ENCODE results near the gene RIMS3.
A peak's percentile ranks its signal among the peaks of the same experiment; 100 is the strongest.

The RIMS3 gene

DNA sequence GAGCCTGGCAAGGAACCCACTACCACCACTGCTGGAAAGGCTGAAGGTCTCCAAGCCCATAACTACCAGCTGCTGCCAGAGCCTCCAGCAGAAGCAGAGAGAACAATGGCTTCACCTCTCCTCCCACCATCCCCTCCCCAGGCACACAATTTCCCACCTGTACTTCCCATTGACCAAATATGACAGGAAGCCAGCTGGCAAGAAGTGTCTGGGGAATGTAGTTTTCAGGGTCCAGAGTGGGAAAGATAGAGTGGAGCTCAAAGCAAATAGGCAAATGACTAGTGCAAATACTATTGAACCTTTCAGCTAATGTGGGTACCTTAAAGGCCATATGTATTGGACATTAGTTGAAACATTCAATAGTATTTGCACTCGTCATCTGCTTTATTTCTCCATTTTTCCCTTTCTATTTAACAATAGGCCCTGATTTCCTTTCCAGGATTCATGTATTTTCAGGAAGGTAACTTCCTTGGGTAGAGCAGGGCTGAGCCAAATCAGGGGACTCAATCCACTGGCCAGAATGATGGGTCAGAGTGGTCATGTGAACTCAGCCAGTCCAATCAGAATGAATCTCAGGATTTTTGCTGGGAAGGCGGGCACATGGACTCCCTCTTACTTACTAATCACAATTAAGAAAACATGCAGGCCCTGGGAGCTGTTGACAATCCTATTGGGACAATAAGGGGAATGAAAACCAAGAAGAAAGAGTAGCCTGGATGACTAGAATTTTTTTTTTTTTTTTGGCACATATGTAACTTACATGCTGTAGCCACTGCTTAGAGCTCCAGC is 13.9 kb upstream of the RIMS3 start:
- Histone ChIP-seq H3K27ac (no peak overlapping the region), H3K27me3 (no peaks in the 10 kb centered on the region), H3K4me3 (no peak overlapping the region), H3K9me3 (no peaks in the 10 kb centered on the region), H3K36me3 (no peaks in the 10 kb centered on the region), H3K4me1 (peaks cover 0 to 15% (median 6%) of the 10 kb centered on the region in 4 donors)
- intact Hi-C loops (cut with DNase I; ENCODE audit: low total_unique reads): loop anchor here (5.0 kb wide), 1 partner anchor 83 kb away; no protein-coding TSS in a partner anchor
- no peak for DNase-seq
- TF ChIP-seq, protein P1, sequence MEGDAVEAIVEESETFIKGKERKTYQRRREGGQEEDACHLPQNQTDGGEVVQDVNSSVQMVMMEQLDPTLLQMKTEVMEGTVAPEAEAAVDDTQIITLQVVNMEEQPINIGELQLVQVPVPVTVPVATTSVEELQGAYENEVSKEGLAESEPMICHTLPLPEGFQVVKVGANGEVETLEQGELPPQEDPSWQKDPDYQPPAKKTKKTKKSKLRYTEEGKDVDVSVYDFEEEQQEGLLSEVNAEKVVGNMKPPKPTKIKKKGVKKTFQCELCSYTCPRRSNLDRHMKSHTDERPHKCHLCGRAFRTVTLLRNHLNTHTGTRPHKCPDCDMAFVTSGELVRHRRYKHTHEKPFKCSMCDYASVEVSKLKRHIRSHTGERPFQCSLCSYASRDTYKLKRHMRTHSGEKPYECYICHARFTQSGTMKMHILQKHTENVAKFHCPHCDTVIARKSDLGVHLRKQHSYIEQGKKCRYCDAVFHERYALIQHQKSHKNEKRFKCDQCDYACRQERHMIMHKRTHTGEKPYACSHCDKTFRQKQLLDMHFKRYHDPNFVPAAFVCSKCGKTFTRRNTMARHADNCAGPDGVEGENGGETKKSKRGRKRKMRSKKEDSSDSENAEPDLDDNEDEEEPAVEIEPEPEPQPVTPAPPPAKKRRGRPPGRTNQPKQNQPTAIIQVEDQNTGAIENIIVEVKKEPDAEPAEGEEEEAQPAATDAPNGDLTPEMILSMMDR (IDR thresholded peaks at IDR 0.05): no peak

DNA sequence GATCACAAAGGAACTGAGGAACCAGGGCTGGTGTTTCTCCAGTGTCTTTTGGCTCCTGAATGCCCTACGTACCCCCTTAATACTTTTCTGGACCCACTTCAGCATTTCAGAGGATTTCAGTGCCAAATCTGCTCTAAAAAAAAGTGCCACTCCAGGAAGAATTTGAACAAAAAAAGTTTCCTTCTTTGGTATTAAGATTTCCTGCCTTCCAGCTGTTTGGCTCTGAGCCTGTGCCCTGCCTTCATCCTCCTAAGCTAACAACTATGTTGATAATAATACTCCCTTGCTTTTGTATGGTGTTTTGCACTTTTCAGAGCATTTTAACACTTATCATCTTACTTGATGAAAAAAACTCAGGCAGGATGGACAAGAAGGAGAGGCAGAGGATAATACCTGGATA is 11.0 kb upstream of the RIMS3 start:
- H3K4me3 ChIP-seq: no peak overlapping the region
- H3K27ac ChIP-seq: no peak overlapping the region
- no peaks in the 10 kb centered on the region for H3K27me3 ChIP-seq
- no peaks in the 10 kb centered on the region for H3K9me3 ChIP-seq
- peaks cover 0 to 15% (median 6%) of the 10 kb centered on the region in 4 donors for H3K4me1 ChIP-seq
- intact Hi-C loops (cut with DNase I; ENCODE audit: low total_unique reads): loop anchor here (5.0 kb wide), 1 partner anchor 86 kb away; no protein-coding TSS in a partner anchor
- DNase-seq: no peak
- no peaks in the 10 kb centered on the region for H3K36me3 ChIP-seq
- TF ChIP-seq, protein P1 (IDR thresholded peaks at IDR 0.05): no peak

DNA sequence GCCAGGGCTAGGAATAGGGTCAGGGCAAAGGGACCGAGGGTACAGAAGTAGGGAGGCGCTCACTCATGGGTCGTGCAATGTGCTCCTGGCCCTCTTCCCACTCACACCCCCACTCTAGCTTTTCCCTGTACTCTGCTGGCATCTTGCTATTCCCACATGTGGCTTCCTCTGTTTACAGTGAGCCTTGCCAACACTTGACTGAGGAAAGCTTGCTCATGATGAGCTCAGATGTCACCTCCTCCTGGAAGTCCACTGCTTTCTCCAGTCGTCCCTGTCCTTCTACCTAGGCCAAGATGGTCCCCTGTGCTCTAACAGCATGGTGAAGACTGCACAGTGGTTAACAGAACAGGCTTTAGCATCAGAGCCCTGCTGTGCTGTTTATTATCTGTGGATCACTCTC is 8.0 kb upstream of the RIMS3 start:
- no peak for DNase-seq
- H3K4me1 ChIP-seq: peaks cover 0 to 23% (median 9%) of the 10 kb centered on the region in 4 donors
- H3K27ac ChIP-seq: no peak overlapping the region
- H3K9me3 ChIP-seq: no peaks in the 10 kb centered on the region
- TF ChIP-seq, protein P1 (IDR thresholded peaks at IDR 0.05): no peak
- no peak overlapping the region for H3K4me3 ChIP-seq
- H3K27me3 ChIP-seq: no peaks in the 10 kb centered on the region
- no peaks in the 10 kb centered on the region for H3K36me3 ChIP-seq
- intact Hi-C loops (cut with DNase I; ENCODE audit: low total_unique reads): no loop called here

DNA sequence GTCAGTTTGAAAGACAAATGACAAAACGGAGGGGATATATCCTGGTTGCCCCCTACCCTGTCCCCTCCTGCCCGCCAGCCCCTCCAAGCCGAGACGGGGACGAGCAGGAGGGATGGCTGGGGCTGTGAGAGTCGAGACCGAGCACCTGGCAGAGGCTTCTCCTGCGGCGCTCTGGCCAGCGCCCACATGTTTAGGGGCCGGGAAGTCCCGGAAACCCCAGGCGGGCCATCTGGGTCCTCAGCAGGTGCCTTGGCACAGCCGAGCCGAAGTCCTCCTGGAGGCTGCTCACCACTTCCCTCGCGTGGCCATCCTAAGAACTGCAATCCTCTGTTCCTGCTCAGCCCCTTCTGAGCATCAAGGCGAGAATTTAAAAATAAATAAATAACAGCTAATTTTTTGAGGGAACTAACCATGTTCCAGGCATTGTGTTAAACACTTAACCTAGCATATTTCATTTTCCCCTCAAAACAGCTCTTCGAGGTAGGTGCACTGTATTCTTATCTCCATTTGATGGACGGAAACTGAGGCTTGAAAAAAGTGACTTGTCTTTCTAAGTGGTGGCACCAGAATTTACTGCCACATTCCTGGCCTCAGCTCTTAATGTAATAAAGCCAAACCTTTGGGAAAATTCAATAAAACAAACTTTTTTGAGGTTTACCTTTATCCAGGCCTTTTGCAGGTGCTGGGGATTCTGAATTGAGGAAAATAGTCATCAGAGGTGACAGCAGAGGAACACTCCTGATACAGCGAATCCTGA is 3.5 kb upstream of the RIMS3 start:
- no peak overlapping the region for H3K4me3 ChIP-seq
- H3K27ac ChIP-seq: no peak overlapping the region
- TF ChIP-seq, protein P1 (IDR thresholded peaks at IDR 0.05): peak; percentile 84 to 97
- no peaks in the 10 kb centered on the region for H3K27me3 ChIP-seq
- H3K4me1 ChIP-seq: peaks cover 0 to 34% (median 26%) of the 10 kb centered on the region in 4 donors
- H3K36me3 ChIP-seq: no peaks in the 10 kb centered on the region
- intact Hi-C loops (cut with DNase I; ENCODE audit: low total_unique reads): loop anchor here (10.0 kb wide), 1 partner anchor 54 kb away; no protein-coding TSS in a partner anchor
- H3K9me3 ChIP-seq: no peaks in the 10 kb centered on the region
- peak; percentile 68 to 83 for DNase-seq

DNA sequence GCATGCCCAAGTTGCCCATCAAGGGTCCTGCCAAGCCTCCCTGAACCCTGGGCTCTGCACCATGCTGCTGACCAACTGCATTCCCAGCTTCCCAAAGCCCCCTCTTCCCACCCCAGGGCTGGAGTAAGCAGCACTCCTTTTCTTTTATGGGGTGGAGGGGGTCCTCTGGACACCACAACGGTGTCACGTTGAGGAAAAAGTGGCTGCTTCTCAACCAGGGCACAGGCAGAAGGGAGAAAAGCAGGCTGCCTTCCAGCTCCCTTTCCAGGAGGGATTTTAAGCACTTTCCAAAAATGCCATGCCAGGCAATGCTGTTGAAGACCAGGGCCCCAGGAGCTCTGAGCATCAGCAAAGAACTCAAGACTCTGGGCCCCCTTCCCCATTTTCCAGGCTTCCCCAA is 691 bp downstream of the RIMS3 start:
- Histone ChIP-seq H3K27me3 (no peaks in the 10 kb centered on the region), H3K4me1 (peaks cover 0 to 62% (median 50%) of the 10 kb centered on the region in 4 donors), H3K36me3 (no peaks in the 10 kb centered on the region), H3K9me3 (no peaks in the 10 kb centered on the region), H3K27ac (peak overlapping the region; percentile 85 to 91), H3K4me3 (peak overlapping the region; percentile 81 to 83)
- TF ChIP-seq, protein P1 (IDR thresholded peaks at IDR 0.05): no peak
- intact Hi-C loops (cut with DNase I; ENCODE audit: low total_unique reads): loop anchor here (10.0 kb wide), 1 partner anchor 50 kb away; no protein-coding TSS in a partner anchor
- DNase-seq: no peak

Measured in tibial artery (tissue), 4 donors.